ENCODE results near the gene ELFN2.

DNA sequence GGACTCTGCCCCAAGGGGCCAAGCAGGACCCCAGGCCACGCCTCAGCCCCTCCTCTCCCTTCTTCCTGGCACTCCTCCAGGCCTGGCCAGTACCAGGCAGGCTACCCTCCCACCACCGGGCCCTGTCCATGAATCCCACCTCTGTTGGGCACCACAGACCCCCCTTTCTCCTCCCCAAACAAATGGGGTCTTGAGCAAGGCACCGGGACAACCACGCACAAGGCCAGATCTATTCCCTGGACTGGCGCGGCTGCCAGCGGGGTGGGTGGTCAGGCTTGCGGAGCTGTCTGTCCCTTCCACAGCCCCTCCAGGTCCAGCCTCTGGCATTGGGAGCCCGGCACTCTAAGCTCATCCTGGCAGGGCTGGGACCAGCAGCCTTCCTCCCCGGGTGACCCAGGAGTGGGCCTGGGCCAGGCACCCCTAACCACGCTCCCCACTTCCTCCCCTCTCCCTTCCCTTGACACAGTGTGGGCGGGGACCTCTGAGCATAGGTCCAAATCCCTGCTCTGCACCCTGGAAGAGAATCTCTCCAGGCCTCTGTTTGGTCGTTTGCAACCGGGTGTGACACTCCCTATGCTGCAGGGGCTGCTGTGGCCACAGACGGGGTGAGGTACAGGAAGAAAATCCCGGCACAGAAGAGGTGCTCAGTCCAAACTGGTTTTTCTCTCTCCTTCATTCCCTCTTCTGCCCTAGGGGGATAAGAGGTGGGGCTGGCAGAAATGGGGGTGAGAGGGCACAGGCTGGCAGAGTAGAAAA, 14.6 kb downstream of the ELFN2 start:
- TF ChIP-seq, protein P1, sequence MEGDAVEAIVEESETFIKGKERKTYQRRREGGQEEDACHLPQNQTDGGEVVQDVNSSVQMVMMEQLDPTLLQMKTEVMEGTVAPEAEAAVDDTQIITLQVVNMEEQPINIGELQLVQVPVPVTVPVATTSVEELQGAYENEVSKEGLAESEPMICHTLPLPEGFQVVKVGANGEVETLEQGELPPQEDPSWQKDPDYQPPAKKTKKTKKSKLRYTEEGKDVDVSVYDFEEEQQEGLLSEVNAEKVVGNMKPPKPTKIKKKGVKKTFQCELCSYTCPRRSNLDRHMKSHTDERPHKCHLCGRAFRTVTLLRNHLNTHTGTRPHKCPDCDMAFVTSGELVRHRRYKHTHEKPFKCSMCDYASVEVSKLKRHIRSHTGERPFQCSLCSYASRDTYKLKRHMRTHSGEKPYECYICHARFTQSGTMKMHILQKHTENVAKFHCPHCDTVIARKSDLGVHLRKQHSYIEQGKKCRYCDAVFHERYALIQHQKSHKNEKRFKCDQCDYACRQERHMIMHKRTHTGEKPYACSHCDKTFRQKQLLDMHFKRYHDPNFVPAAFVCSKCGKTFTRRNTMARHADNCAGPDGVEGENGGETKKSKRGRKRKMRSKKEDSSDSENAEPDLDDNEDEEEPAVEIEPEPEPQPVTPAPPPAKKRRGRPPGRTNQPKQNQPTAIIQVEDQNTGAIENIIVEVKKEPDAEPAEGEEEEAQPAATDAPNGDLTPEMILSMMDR (conservative IDR thresholded peaks at IDR 0.05; ENCODE audit: low read length) = no peak
- TF ChIP-seq EZH2phosphoT487 (IDR thresholded peaks at IDR 0.05; ENCODE audit: borderline replicate concordance, low read depth, low read length) = no peak

All from OCI-LY7 (cell line).